NCI-H146 treated with DMSO at 0.1 percent for 48 hours (cell line): Measurements from ENCODE around the gene FAM181A.

Experiments used
- DNase-seq: peaks from one replicate; lab custom pipeline; 2025; ENCODE audit not compliant: unreplicated experiment; lab: John Stamatoyannopoulos, UW

The FAM181A gene

GRCh38 chr14:93928184-93929047 lies 1.3 kb downstream of the FAM181A start:
- no peak for DNase-seq

- DNase-seq, result no peak
These were observed 1.9 kb downstream of the FAM181A start for GRCh38 chr14:93929048-93929535.

- DNase-seq, result no peak
These were observed 2.5 kb downstream of the FAM181A start for GRCh38 chr14:93929657-93930056.

- DNase-seq, result no peak
These were observed 3.3 kb downstream of the FAM181A start for GRCh38 chr14:93930296-93930988.

GRCh38 chr14:93930989-93931307 lies 3.8 kb downstream of the FAM181A start:
- no peak for DNase-seq

GRCh38 chr14:93932642-93933041 lies 5.5 kb downstream of the FAM181A start:
- no peak for DNase-seq

GRCh38 chr14:93935213-93935612 lies 8.1 kb downstream of the FAM181A start:
- no peak for DNase-seq

- DNase-seq, result no peak
These were observed 9.1 kb downstream of the FAM181A start for GRCh38 chr14:93936245-93936644.

GRCh38 chr14:93936926-93937325 lies 9.8 kb downstream of the FAM181A start:
- DNase-seq, result no peak

GRCh38 chr14:93937519-93937918 lies 10.4 kb downstream of the FAM181A start:
- no peak for DNase-seq

GRCh38 chr14:93938751-93939303 lies 11.7 kb downstream of the FAM181A start:
- no peak for DNase-seq

GRCh38 chr14:93939304-93940229 lies 12.4 kb downstream of the FAM181A start:
- no peak for DNase-seq

GRCh38 chr14:93940437-93940836 lies 13.3 kb downstream of the FAM181A start:
- no peak for DNase-seq

GRCh38 chr14:93941293-93941910 lies 14.3 kb downstream of the FAM181A start:
- DNase-seq, result peak; percentile 73

- no peak for DNase-seq
These were observed 15.9 kb downstream of the FAM181A start for GRCh38 chr14:93943052-93943451.

GRCh38 chr14:93943930-93944329 lies 16.8 kb downstream of the FAM181A start:
- DNase-seq, result no peak

- no peak for DNase-seq
These were observed 17.4 kb downstream of the FAM181A start for GRCh38 chr14:93944348-93945069.

- no peak for DNase-seq
These were observed 17.9 kb downstream of the FAM181A start for GRCh38 chr14:93945070-93945399.

- no peak for DNase-seq
These were observed 19.0 kb downstream of the FAM181A start for GRCh38 chr14:93946104-93946503.

- DNase-seq, result no peak
These were observed 19.5 kb downstream of the FAM181A start for GRCh38 chr14:93946541-93947090.
